ENCODE data around the gene PMM2.

PMM2 gene

GRCh38 chr16:8851761-8852403, 54.2 kb downstream of the PMM2 start:
- DNase-seq (ENCODE audit: low spot score), result no peak

- no peak for DNase-seq (ENCODE audit: low spot score)
These were observed 54.9 kb downstream of the PMM2 start for GRCh38 chr16:8852534-8852933.

- no peak for DNase-seq (ENCODE audit: low spot score)
These were observed 55.5 kb downstream of the PMM2 start for GRCh38 chr16:8853150-8853549.

- no peak for DNase-seq (ENCODE audit: low spot score)
These were observed 56.0 kb downstream of the PMM2 start for GRCh38 chr16:8853611-8854010.

- no peak for DNase-seq (ENCODE audit: low spot score)
These were observed 56.8 kb downstream of the PMM2 start for GRCh38 chr16:8854298-8854948.

- no peak for DNase-seq (ENCODE audit: low spot score)
These were observed 57.6 kb downstream of the PMM2 start for GRCh38 chr16:8855051-8855786.

GRCh38 chr16:8855972-8856371, 58.3 kb downstream of the PMM2 start:
- DNase-seq (ENCODE audit: low spot score), result no peak

GRCh38 chr16:8858994-8859912, 61.6 kb downstream of the PMM2 start:
- DNase-seq (ENCODE audit: low spot score), result no peak

GRCh38 chr16:8859913-8860881, 62.6 kb downstream of the PMM2 start:
- no peak for DNase-seq (ENCODE audit: low spot score)

- DNase-seq (ENCODE audit: low spot score), result no peak
These were observed 64.1 kb downstream of the PMM2 start for GRCh38 chr16:8861563-8862308.

- no peak for DNase-seq (ENCODE audit: low spot score)
These were observed 64.9 kb downstream of the PMM2 start for GRCh38 chr16:8862309-8863130.

- no peak for DNase-seq (ENCODE audit: low spot score)
These were observed 66.2 kb downstream of the PMM2 start for GRCh38 chr16:8863594-8864424.

- no peak for DNase-seq (ENCODE audit: low spot score)
These were observed 67.0 kb downstream of the PMM2 start for GRCh38 chr16:8864480-8865110.

GRCh38 chr16:8865145-8865882, 67.7 kb downstream of the PMM2 start:
- no peak for DNase-seq (ENCODE audit: low spot score)

- DNase-seq (ENCODE audit: low spot score), result no peak
These were observed 68.7 kb downstream of the PMM2 start for GRCh38 chr16:8866118-8866883.

- DNase-seq (ENCODE audit: low spot score), result no peak
These were observed 69.2 kb downstream of the PMM2 start for GRCh38 chr16:8866884-8867215.

Data from hematopoietic multipotent progenitor cell treated with erythropoietin and hydrocortisone succinate and interleukin-3 and kit ligand, for 15 days (in vitro differentiated cells).